A549 (cell line): ENCODE data around the gene THSD7A. TPM values are rescaled to one million over a fixed set of nuclear protein-coding genes. Genes with fewer than 3 reads are reported as not detected.

Experiments
- ATAC-seq, 2 experiments: fragments of 200-7000 bp in 1 of 2; fragments of >200 bp in 1 of 2; cut with Nextera tagmentation in 1 of 2; cut with Tn5 transposase in 1 of 2; 3 replicates each; pipeline versions ENCODE4 v1.8.0 to v1.9.1; 2018 to 2020; ENCODE audit warnings: mild to moderate bottlenecking in 1 of 2, moderate library complexity in 1 of 2
- CTCF ChIA-PET: fragments of 300-600 bp; sonication (Branson Sonifier 250); formaldehyde crosslinking; extraction: SDS; loops from one replicate; lab custom pipeline; 2021; ENCODE audit warnings: antibody characterized with exemption, inconsistent platforms; lab: Yijun Ruan, JAX
- POLR2A ChIA-PET: fragments of 350-600 bp; formaldehyde crosslinking; extraction: SDS; loops from one replicate; lab custom pipeline; 2021; ENCODE audit warnings: antibody characterized with exemption, inconsistent platforms; lab: Yijun Ruan, JAX
- DNase-seq, 2 experiments: peaks; one replicate each; pipeline versions ENCODE4 v3.0.0 to v3.0.0-alpha.2; 2011 to 2016; ENCODE audit warnings: low read depth in 1 of 2, low spot score in 1 of 2
- FAIRE-seq: peaks from 2 replicates; lab custom pipeline; 2011; peaks lifted over from hg19 to GRCh38; lab: Jason Lieb, UNC
- H3K27ac ChIP-seq, 2 experiments: fragments of >200 bp; sonication (Bioruptor Twin); formaldehyde crosslinking; 3 replicates each; pipeline ENCODE4 v1.5.1; 2016 to 2017
- H3K4me1 ChIP-seq: fragments of >200 bp; sonication (Bioruptor Twin); formaldehyde crosslinking; 3 replicates; pipeline ENCODE4 v1.6.1; 2016
- H3K4me2 ChIP-seq: fragments of >200 bp; sonication (Bioruptor Twin); formaldehyde crosslinking; 3 replicates; pipeline ENCODE4 v1.6.1; 2016
- H3K4me3 ChIP-seq: fragments of >200 bp; sonication (Bioruptor Twin); formaldehyde crosslinking; 3 replicates; pipeline ENCODE4 v1.5.1; 2016
- H3K9me3 ChIP-seq: fragments of >200 bp; sonication (Bioruptor Twin); formaldehyde crosslinking; 3 replicates; pipeline ENCODE4 v1.6.1; 2016
- ATOH8 ChIP-seq: fragments of 250-450 bp; sonication (Bioruptor Pico); IDR thresholded peaks from 2 replicates; pipeline ENCODE4 v1.5.0; 2020; ENCODE audit warnings: low read depth, mild to moderate bottlenecking, moderate library complexity
- E2F6 ChIP-seq: IDR thresholded peaks from 2 replicates; pipeline ENCODE4 v1.6.1; 2012; ENCODE audit warnings: low read depth, borderline replicate concordance
- ELK1 ChIP-seq: fragments of 150-350 bp; IDR thresholded peaks from 2 replicates; pipeline ENCODE4 v1.6.1; 2014; ENCODE audit warnings: low read depth, mild to moderate bottlenecking, low read length
- FOSB ChIP-seq: fragments of 250-450 bp; sonication (Bioruptor Pico); IDR thresholded peaks from 2 replicates; pipeline ENCODE4 v1.5.0; 2020; ENCODE audit warnings: mild to moderate bottlenecking, moderate library complexity
- HES2 ChIP-seq: fragments of >200 bp; sonication (Bioruptor Twin); formaldehyde crosslinking; IDR thresholded peaks from 2 replicates; pipeline ENCODE4 v1.6.1; 2016
- HMGXB4 ChIP-seq: fragments of 250-450 bp; sonication (Bioruptor Pico); IDR thresholded peaks from 2 replicates; pipeline ENCODE4 v1.5.0; 2021; ENCODE audit warnings: mild to moderate bottlenecking, moderate library complexity, borderline replicate concordance
- JUNB ChIP-seq: fragments of >200 bp; sonication (Bioruptor Twin); formaldehyde crosslinking; IDR thresholded peaks from 2 replicates; pipeline ENCODE4 v1.6.1; 2016
- KDM1A ChIP-seq: fragments of 200-600 bp; sonication (generic); IDR thresholded peaks from 2 replicates; pipeline ENCODE4 v1.6.1; 2016; ENCODE audit warnings: low read depth, mild to moderate bottlenecking
- KDM5A ChIP-seq: fragments of 200-600 bp; sonication (generic); IDR thresholded peaks from 2 replicates; pipeline ENCODE4 v1.6.1; 2016; ENCODE audit warnings: antibody characterized with exemption, mild to moderate bottlenecking
- MYC ChIP-seq: IDR thresholded peaks from 2 replicates; pipeline ENCODE4 v1.6.1; 2012; ENCODE audit warnings: mild to moderate bottlenecking, inconsistent platforms, low read length, improper control_type of control experiment, borderline replicate concordance
- NFE2L2 ChIP-seq: fragments of 150-350 bp; conservative IDR thresholded peaks from 2 replicates; pipeline ENCODE4 v1.6.1; 2014; ENCODE audit warnings: low read length
- PBX3 ChIP-seq: IDR thresholded peaks from 2 replicates; pipeline ENCODE4 v1.6.1; 2012
- RAD21 ChIP-seq, 2 experiments: fragments of >200 bp in 1 of 2; sonication (Bioruptor Twin) in 1 of 2; formaldehyde crosslinking in 1 of 2; IDR thresholded peaks in 1 of 2; conservative IDR thresholded peaks in 1 of 2; 2 replicates in 1 of 2; 3 replicates in 1 of 2; pipeline ENCODE4 v1.6.1; 2012 to 2018; ENCODE audit warnings: inconsistent platforms in 1 of 2
- RFX5 ChIP-seq: fragments of 450-650 bp; IDR thresholded peaks from 2 replicates; pipeline ENCODE4 v1.7.1; 2014; ENCODE audit warnings: antibody characterized with exemption, mild to moderate bottlenecking, moderate library complexity
- ZC3H11A ChIP-seq: fragments of 450-650 bp; IDR thresholded peaks from 2 replicates; pipeline ENCODE4 v1.6.1; 2014; ENCODE audit warnings: antibody characterized with exemption, mild to moderate bottlenecking
- WGBS: methylation state at CpG from one replicate; pipeline ENCODE4 v1.1.6; 2017; ENCODE audit errors: missing lambda C conversion rate; 5-methylcytosine and 5-hydroxymethylcytosine counted together
- polyA plus RNA-seq, 4 experiments: library from polyadenylated mRNA; depleted of rRNA in 3 of 4; stranded (reverse); fragments of >200 nt; fragmentation: RNase III in 1 of 4; extraction: RNeasy Plus Mini Kit Qiagen cat#74134 plus additional on column Dnase treatment in 1 of 4; gene quantifications; 2 replicates in 3 of 4; 3 replicates in 1 of 4; pipeline ENCODE4 v1.2.3, GENCODE V29; 2011 to 2017

THSD7A gene
- polyA plus RNA-seq, 2 of the 4 experiments (the other 2 are of a cell fraction), result 5.7 to 11.8 TPM

GRCh38 chr7:11747715-11748485 lies 84.1 kb downstream of the THSD7A start:
- no peaks in the 10 kb centered on the region for H3K9me3 ChIP-seq
- DNase-seq (no peak), FAIRE-seq (no peak), ATAC-seq (no peak)
- no peak for TF ChIP-seq HMGXB4
- TF ChIP-seq RFX5, result no peak
- TF ChIP-seq NFE2L2, result no peak
- TF ChIP-seq RAD21 (conservative IDR thresholded peaks at IDR 0.05 in 1 of 2, IDR thresholded peaks at IDR 0.05 in 1 of 2), result no peak
- no peak for TF ChIP-seq ELK1
- TF ChIP-seq ZC3H11A, result no peak
- H3K4me3 ChIP-seq, result no peak overlapping the region
- peak overlapping the region; percentile 17; the same call in 2 of the 3 replicates for H3K4me2 ChIP-seq
- CTCF ChIA-PET, result interaction anchor here (0.8 to 1.2 kb wide), 3 partner anchors 14 to 85 kb away, joined by 3 to 4 read pairs (median 4); no protein-coding TSS in a partner anchor
- 63% methylated on average over 4 of the region's 4 CpGs for WGBS
- POLR2A ChIA-PET, result no interaction called here
- H3K4me1 ChIP-seq, result peaks cover 23% of the 10 kb centered on the region
- H3K27ac ChIP-seq, result peak overlapping the region; percentile 31 to 47; a peak in 5 of 6 replicates

- FAIRE-seq (no peak), ATAC-seq (no peak), DNase-seq (no peak)
- H3K4me3 ChIP-seq, result no peak overlapping the region
- no peak overlapping the region for H3K4me2 ChIP-seq
- H3K27ac ChIP-seq, result no peak overlapping the region
- no peaks in the 10 kb centered on the region for H3K9me3 ChIP-seq
- peaks cover 26% of the 10 kb centered on the region; the same call in 2 of the 3 replicates for H3K4me1 ChIP-seq
- CTCF ChIA-PET, result no interaction called here
- no peak for TF ChIP-seq JUNB
- no peak for TF ChIP-seq HMGXB4
- TF ChIP-seq FOSB, result no peak
- no peak for TF ChIP-seq KDM1A
- TF ChIP-seq E2F6, result no peak
- TF ChIP-seq PBX3, result no peak
- no peak for TF ChIP-seq HES2
- no peak for TF ChIP-seq MYC
- TF ChIP-seq ATOH8 (CRISPR knock-in tag), result no peak
- no peak for TF ChIP-seq KDM5A
- WGBS, result 75% methylated on average over 1 of the region's 1 CpG
- POLR2A ChIA-PET, result no interaction called here
These were observed 85.4 kb downstream of the THSD7A start for GRCh38 chr7:11746591-11746990.
